ENCODE measurements around the gene RALB.

- TF ChIP-seq GATA2 (IDR thresholded peaks at IDR 0.05; ENCODE audit: low read depth, low read length) (no peak), GATA3 (IDR thresholded peaks at IDR 0.05; ENCODE audit: low read depth, low read length) (no peak)
Measured at GRCh38 chr2:120341977-120342376, 89.3 kb downstream of the RALB start.

All from SH-SY5Y (cell line).